Umbilical cord (tissue), 2 donors: ENCODE data around the gene SLC34A1. TPM values are rescaled to one million over a fixed set of nuclear protein-coding genes. Genes with fewer than 3 reads are reported as not detected.
A peak's percentile ranks its signal among the peaks of the same experiment; 100 is the strongest.
"Not testable (repeated sequence)": the region's sequence is repeated elsewhere in the genome, so short reads cannot be mapped to it uniquely, and the experiment has no call there.

Experiments used
- DNase-seq: peaks from one replicate; pipeline ENCODE4 v3.0.0-alpha.2; 2015; ENCODE audit warnings: low spot score
- total RNA-seq: library from RNA; depleted of rRNA; stranded (reverse); fragments of >200 nt; gene quantifications from one replicate; pipeline ENCODE4 v1.2.3, GENCODE V29; 2014; ENCODE audit warnings: low replicate concordance; ENCODE audit not compliant: insufficient read depth

The SLC34A1 gene, protein sequence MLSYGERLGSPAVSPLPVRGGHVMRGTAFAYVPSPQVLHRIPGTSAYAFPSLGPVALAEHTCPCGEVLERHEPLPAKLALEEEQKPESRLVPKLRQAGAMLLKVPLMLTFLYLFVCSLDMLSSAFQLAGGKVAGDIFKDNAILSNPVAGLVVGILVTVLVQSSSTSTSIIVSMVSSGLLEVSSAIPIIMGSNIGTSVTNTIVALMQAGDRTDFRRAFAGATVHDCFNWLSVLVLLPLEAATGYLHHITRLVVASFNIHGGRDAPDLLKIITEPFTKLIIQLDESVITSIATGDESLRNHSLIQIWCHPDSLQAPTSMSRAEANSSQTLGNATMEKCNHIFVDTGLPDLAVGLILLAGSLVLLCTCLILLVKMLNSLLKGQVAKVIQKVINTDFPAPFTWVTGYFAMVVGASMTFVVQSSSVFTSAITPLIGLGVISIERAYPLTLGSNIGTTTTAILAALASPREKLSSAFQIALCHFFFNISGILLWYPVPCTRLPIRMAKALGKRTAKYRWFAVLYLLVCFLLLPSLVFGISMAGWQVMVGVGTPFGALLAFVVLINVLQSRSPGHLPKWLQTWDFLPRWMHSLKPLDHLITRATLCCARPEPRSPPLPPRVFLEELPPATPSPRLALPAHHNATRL
- 2.2 TPM for total RNA-seq

DNA sequence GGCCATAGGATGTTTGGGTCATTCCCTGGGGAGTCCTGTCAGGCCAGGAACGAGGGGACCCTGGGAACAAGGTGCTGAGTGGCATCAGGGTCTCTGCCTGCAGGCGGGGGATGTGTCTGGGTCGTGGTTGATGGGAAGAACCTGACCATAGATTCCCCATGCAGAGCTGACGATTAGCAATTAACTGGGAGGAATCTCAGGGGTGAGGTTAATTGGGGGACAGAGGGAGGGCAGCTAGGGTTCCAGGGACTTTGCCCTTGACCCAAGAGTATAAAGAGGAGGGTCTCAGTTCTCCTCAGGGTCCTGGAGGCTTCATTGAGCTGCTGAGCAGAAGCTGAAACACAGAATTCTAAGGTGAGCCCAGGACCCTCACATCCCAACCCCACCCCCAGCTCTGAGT lies at the start of gene SLC34A1:
TSS of gene SLC34A1 (plus strand) at position 301 of the 400 bp plus-strand sequence. CDS start 1,308 bp downstream, outside the sequence.
- DNase-seq: no peak

DNA sequence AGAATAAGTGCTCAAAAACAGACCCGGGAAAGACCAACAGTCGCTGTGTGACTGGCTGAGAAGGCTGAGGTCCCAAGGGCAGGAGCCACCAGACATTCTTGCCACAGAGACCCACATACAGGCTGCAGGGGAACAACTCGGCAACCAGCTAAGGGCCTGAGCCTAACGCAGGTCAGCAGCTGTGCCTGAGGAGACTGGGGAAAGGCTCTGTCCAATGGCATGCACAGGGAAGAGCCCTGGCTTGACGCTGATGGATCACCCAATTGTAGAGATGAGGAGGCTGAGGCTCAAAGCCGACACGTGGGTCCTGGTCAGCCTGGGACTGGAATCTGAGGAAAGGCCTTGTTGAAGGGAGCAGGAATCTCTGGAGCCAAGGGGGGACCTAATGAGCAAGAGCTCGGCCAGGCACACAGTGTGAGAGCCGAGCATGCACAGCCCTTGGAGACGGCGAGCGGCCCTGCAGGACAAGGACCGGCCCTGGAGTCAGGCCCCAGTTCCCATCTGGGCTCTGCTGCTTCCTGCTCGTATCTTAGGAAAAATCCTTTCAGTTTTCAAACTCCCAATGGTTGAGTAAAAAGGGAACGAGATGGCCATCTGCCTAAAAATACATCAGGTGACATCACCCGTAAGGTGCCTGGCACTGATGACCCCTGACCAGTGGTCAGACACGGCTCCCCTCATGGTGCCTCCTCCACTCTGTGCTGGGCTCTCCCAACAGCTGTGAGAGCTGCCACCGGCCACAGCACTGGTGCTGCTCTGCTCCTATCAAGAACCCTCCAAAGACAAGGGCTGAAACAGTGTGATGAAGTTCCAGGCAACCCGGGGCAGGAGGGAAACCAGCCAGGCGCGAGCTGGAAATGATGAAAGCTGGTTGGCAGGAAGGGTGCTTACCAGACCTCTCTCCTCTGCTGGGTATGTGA lies 49.2 kb upstream of the SLC34A1 start:
- no peak for DNase-seq

DNA sequence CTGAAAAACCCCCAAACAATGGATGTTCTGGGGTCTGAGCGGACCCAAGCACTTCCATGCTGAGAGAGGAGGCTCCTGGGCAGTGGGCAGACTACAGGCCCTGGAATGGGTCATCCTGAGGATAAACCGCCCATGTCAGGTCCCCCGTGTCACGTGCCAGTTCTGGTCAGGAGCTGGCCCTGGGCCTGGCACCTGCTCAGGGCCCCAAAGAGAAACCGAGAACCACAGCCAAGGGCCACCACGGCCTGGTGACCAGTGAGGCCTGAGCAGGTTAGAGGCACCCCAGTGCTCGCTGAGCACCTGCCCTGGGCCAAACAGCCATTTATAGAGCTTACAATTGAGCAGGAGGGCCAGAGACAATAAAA lies 48.6 kb upstream of the SLC34A1 start:
- DNase-seq: no peak

DNA sequence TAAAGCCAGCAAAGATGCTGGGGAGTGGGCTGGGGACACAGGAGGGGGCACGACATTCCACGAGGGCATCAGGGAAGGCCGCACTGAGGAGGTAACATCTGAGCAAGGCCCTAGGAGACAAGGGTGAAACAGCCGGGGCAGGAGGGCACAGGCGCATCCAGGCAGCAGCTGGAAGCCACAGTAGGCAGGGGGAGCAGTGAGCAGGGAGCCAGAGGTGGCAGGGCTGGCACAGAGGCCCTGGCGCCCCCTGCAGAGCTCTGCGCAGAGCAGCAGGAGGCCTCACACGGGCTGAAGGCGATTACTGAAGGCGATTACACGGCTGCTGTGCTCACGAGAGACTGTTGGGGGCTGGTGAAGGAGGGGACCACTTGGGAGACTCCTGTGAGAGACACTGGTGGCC lies 48.1 kb upstream of the SLC34A1 start:
- DNase-seq: no peak

DNA sequence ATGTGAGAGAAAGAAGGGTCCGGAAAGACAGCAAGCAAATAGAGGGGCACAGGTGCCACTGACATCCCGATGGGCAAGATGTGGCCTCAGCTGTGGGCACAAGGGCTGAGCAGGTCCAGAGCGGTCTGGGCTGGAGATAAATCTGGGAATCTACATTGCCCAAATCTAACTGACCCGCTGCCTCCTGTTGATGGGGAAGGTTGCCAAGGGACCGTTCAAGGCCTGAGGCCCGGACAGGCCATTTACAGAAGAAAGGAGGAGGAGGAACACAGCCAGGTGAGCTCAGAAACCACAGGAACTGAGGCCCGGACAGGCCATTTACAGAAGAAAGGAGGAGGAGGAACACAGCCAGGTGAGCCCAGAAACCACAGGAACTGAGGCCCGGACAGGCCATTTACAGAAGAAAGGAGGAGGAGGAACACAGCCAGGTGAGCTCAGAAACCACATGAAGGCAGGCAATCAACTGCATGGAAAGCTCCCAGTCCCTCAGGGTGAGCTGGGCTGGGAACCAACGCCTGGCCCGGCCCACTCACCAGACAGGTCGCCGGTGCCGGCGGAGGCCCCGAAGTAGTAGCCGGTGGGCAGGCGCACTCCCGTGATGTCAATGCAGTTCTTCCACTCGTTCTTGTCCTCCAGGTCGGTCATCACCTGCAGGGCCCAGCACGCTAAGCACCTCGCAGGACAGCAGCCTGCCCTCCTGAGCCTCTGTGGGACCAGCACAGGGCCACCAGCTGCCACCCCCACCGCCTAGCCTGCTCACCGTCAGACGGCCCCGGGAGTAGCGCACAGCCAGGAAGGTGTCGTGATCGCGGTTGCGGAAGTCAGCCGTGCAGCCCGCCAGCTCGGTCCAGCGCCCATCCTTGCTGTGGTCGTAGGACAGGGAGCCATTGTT lies 47.4 kb upstream of the SLC34A1 start:
- no peak for DNase-seq

DNA sequence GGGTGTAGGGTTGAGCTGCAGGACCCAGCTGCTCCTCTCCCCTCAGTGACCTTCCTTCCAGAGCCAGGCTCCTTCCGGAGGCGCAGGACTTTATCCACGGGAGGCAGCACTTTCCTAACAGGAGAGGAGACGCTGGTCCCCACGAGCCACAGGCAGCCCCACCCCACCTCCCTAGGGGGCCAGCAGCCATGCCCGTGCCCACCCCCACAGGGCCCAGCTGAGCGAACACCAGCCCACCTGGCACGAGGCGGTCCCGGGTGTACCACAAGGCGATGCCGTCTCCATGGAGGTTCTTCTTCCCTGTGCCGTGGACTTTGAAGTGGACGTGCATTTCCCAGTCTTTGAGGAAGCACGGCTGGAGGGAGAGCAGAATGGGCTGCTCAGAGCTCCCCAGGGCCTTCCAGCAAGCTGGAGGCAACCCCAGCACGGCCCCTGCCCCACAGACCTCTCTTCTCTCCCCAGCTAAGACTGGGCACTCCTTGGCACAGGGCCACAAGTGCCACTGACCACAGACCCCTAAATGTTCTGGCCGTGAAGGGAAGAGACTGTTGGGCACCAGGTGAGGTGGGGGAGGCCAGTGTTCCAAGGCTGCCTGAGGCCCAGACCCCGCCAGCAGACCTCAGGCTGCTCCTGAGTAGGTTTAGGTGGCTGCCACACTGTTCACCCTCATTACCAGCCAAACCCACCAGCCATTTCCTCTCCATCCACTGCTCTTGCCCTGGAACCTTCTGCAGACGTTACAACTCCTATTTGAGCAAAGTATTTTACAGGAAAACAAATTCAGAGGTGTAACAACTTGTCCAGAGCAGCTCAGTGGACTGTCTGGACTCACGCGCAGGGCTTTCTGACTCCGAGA lies 45.8 kb upstream of the SLC34A1 start:
- DNase-seq: no peak

DNA sequence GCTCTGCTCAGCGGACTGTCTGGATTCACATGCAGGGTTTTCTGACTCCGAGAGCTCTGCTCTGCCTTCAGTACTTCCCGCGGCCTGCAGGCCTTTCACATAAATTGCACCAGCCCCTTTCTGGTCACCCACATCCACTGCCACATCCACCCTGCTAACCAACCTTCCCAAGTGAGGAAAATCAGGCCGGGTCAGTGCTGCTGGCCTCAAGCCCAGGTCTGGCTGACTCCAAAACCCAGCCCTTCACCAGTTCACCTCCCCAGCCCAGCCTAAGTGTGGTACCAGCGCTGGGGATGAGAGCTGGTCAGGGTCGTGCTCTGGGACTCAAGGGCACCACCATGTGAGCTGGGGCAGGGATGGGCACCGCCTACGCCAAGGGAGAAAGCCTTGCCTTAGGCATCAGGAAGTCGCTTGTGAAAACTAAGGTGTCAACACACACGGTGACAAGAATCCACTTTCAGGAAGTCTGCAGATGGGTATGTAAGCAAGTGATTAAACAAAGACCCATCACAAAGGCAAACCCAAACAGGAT lies 45.1 kb upstream of the SLC34A1 start:
- no peak for DNase-seq

DNA sequence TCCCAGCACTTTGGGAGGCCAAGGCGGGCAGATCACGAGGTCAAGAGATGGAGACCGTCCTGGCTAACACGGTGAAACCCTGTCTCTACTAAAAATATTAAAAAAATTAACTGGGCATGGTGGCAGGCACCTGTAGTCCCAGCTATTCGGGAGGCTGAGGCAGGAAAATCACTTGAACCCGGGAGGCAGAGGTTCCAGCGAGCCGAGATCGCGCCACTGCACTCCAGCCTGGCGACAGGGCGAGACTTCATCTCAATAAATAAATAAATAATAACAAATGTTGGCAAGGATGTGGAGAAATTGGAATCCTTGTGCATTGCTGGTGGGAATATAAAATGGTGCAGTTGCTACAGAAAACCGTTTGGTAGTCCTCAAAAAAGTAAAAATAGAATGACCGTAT lies 41.2 kb upstream of the SLC34A1 start:
- not testable (repeated sequence) for DNase-seq

DNA sequence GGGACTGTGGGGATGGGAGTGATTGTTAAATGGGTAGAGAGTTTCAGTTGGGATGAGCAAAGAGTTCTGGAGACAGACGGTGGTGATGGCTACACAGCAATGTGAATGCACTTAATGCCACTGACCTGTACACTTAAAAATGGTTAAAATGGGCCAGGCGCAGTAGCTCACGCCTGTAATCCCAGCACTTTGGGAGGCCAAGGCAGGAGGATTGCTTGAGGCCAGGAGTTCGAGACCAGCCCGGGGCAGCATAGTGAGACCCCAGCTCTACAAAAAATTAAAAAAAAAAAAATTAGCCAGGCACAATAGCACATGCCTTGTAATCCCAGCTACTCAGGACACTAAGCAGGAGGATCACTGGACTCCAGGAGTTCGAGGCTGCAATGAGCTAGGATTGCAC lies 40.5 kb upstream of the SLC34A1 start:
- no peak for DNase-seq

DNA sequence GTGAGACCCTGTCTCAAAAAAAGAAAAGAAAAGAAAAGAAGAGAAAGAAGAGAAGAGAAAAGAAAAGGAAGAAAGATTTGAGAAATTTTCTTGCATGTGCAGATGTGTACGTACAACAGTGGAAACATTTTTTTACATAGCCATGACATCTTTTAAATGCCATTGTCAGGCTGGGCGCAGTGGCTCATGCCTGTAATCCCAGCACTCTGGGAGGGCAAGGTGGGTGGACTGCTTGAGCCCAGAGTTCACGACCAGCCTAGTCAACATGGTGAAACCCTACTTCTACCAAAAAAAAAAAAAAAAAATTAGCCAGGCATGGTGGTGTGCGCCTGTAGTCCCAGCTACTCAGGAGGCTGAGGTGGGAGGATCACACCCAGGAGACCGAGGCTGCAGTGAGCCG lies 39.3 kb upstream of the SLC34A1 start:
- DNase-seq: no peak

DNA sequence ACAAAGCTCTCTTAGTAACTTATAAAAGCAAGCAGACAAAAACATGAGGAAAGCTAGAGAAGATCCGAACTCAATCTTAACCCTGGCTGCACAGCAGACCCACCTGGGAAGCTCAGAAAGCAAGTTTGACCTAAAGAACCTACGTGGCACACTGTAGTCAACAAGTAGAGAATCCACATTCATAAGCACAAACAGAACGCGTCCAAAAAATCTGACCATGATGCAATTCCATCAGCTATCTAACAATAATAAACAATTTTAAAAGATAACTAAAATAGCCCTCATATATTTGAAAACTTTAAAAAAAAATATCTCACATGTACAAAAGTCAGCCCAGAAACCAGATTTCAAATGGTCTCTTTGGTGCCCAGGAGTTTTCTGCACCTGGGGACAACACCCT lies 37.4 kb upstream of the SLC34A1 start:
- DNase-seq: no peak

DNA sequence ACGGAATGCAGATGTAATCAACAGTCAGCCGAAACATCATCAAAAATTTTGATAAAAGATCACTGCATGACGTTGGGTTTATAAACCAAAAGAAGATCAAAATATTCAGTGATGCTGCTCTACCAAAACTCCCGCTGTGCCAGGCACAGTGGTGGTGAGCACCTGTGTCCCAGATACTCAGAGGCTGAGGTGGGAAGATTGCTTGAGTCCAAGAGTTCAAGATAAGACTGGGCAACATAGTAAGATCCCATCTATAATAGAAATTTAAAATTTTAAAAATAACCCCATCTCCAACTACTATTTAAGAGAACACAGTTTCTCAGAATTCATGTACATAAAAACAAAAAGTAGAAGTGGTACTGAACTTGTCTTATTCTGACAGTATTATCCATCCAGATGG lies 36.5 kb upstream of the SLC34A1 start:
- no peak for DNase-seq

DNA sequence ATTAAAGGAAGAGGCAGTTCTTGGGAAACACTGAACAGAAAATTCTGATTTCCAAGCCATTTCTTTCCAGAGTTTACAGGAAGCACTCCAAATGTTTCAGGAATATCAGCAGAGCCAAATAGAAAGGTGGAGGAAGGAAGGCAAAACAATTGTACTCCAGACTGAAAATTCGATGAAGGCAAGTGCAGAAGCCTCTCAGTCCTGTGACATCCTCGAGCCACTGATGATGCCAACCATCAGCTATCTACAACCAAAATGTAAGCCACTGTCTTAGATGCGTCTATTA lies 34.9 kb upstream of the SLC34A1 start:
- no peak for DNase-seq

DNA sequence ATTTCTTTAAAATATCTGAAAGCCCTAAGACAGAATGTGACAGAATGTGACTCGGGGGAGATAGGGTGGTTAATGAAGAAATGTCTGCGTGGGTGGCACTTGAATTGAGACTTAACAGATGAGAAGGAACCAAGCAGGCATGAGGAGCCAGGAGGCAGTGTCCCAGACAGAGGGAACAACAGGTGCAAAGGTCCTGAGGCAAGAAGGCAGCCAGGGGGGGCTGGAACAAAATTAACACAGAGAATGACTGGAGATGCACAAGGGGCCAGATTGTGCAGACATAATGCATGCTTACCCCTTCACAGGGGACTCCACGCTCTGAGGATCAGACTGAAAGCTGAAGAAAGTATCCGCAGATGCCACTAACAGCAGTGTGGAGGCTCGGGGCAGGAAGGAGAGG lies 34.5 kb upstream of the SLC34A1 start:
- DNase-seq: no peak

DNA sequence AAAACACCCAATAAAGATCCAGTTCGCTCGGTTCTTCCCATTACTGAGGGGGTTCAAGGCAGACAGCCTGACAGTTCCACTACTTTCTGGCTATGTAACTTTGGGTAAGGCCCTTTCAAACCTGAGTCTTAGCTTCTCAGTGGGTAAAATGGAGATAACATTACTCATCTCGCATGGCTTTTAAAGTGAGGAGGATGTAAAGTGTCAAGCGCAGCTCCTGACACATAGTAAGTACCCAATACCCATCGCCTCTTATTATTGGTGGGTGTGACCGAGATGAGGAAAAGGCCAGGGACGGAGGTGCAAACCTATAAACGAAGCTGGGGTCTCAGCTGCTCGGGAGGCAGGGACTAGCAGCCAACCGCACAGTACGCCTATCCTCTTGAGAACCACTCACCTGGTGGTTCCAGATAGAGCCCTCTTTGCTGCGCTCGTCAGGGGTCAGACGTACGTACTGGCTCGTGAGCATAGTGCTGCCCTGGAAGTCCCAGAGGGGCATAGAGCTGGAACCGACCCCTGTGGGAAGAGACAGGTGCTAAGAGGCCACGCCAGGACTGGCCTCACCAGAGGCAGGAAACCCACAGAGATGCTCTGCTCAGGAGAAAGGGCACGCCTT lies 33.4 kb upstream of the SLC34A1 start:
- DNase-seq: no peak

DNA sequence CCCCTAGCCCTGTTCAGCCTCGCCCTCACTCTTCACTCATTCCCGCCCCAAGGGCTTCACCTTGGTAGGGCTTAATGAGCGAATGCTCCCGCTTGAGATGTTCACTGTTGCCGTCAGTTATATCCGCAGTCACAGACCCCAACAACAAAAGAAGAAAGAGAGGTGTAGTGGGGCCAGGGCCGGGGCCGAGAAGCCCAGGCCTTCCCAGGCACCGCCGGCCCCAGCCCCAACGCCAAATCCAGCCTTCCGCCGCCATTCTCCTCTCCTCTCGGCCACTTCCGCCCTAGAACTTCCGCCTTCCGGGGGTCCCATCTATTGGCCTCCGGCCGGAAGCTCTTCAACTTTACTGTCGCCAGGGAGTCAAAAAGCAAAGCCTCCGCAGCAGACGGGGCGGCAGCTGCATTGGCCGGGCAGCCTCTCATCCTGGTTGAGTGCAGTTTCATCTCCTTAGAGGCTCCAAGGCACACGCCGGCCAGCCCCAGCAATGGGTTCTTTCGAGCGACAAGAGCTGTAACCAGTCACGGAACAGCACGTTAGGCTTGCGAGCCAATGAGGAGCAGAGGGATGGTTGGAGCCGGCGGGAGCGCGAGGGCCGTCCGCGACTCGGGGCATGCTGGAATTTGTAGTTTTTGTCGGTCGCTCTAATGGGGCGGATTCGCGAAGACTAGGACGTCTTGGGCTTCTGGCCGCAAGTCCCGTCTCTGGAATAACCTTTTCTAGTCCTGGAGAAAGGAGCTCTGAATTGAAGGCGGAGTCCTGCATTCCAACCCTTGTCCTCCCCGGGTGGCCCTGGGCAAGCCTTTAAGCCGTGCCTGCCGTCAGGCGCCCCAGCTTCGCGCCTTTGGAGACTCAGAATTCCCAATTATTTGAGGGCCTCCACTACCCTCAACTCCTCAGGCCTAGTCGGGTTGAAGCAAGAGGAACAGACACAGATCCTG lies 32.6 kb upstream of the SLC34A1 start, which contains the start of gene LMAN2:
TSS of gene LMAN2 (minus strand) at position 277 of the 938 bp plus-strand sequence. CDS start at position 256, 21 bp downstream.
- peak; percentile 99 for DNase-seq

DNA sequence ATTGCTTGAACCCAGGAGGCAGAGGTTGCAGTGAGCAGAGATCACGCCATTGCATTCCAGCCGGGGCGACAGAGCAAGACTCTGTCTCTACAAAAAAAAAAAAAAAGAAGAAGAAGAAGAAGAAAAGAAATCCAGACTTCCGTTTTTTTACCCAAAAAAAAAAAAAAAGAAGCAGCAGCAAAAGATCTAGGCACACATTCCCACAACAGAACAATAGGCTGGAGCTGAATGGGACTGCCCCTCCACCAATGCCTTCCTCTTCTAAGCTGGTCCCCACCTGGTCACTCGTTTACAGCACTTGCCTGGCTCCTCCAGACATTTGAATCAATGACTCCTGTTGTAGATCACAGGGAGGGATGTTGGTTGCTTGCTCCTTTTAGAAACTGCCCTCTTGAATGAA lies 31.1 kb upstream of the SLC34A1 start:
- DNase-seq: no peak

DNA sequence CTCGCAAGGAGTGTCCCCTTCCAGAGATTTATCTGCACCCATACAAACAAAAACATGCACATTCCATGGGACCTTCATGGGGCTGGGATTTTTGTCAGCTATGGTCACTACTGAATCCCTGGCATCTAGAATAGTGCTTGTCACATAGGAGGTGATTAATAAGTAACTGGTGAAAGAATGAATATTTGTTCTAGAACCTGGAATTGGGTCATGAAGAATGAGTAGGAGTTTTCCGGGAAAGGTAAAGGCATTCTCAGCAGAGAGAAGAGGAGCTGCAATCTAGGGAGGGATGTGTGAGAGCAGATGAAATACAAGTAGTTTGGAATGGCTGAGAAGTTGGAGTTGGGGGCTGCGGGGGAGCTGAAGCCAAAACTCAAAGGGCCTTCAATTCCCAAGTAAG lies 30.0 kb upstream of the SLC34A1 start:
- no peak for DNase-seq
